NCI-H146 treated with DMSO at 0.1 percent for 48 hours (cell line): ENCODE data around the gene TRPC1.
A peak's percentile ranks its signal among the peaks of the same experiment; 100 is the strongest.

Experiments
- DNase-seq: peaks from one replicate; lab custom pipeline; 2025; ENCODE audit not compliant: unreplicated experiment; lab: John Stamatoyannopoulos, UW

Gene TRPC1

DNA sequence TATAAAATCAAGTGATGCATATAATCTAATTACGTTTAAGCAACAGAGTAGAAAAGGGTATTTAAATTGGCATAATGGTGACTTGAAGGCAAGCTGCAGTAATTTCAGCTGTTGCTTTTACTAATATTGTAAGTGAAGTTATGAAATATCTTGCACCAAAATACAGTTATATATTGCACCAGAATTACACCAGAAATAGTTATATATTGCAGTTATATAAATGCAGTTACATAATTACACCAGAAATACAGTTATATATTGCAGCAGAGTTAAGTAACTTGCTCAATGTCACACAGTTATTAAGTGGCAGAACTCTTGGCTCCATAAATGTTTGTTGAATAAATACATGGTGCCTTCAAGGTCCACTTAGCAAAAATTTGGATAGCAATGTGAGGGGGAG lies 113.7 kb downstream of the TRPC1 start:
- no peak for DNase-seq

DNA sequence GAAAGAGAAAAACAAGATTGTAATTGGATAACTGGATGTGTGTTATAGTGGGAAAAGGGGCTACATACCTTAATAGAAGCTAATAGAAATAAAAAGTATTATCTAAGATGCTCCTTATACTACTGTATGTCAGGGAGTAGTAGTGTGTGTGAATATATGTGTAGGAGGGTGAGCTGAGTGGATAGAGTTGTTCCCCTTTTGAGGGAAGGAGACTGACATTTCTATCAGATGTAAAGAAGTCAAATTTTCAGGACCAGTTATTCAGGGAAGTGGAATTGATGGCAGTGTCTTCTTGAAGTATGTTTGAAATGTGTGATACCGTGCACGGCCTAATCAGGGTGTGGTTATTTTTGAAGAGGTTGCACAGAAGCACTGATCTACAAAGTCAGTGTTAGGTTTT lies 116.0 kb downstream of the TRPC1 start:
- DNase-seq, result no peak

GRCh38 chr3:142844339-142844977 lies 120.6 kb downstream of the TRPC1 start:
- DNase-seq, result peak; percentile 39

GRCh38 chr3:142846779-142847577 lies 123.1 kb downstream of the TRPC1 start:
- DNase-seq, result no peak

- DNase-seq, result no peak
Measured at GRCh38 chr3:142849148-142849547, 125.3 kb downstream of the TRPC1 start.

DNA sequence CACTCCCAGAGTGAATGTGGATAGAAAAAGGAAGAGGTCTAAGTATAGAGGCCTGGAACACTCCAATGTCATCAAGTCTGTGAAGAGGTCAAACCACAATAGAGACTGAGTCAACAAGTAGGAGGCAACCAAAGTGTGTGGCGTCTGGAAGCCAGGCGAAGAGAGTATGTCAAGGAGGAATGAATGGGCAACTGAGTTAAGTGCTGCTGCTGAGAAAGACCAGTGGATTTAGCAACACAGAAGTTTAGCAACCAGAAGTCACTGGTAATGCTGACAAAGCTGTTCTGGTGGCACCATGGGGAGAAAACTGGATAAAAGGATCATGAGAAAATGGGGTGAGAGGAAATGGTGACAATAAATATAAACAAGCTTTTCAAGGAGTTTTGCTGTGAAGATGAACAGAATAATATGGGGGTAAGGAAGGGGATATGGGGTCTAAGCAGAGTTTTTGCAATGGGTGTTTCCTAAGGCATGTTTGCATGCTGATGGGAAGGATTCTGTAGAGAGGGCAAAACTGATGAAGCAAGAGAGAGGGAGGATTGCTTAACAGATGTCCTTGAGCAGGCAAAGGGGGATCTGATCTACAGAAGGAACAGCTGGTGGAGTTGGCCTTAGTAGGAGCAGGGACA lies 126.7 kb downstream of the TRPC1 start:
- DNase-seq, result no peak

DNA sequence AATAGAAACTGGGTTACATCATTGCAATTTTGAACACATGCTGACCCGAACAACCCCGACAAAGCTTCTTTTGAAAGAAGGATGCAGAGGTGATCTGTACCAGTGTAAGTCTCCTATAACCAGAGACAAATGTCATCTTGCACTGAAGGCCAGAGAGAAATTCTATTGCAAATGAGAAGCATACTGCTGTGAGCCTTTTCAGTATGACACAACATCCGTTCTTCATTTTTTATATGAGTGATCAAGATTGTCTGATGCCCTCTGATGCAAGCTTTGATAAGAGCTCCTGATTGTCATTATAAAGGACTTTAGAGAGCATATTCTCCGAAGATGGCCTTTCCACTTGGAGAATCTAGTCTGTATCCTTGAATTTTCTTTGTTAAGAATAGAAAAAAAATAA lies 128.2 kb downstream of the TRPC1 start:
- DNase-seq, result no peak

DNA sequence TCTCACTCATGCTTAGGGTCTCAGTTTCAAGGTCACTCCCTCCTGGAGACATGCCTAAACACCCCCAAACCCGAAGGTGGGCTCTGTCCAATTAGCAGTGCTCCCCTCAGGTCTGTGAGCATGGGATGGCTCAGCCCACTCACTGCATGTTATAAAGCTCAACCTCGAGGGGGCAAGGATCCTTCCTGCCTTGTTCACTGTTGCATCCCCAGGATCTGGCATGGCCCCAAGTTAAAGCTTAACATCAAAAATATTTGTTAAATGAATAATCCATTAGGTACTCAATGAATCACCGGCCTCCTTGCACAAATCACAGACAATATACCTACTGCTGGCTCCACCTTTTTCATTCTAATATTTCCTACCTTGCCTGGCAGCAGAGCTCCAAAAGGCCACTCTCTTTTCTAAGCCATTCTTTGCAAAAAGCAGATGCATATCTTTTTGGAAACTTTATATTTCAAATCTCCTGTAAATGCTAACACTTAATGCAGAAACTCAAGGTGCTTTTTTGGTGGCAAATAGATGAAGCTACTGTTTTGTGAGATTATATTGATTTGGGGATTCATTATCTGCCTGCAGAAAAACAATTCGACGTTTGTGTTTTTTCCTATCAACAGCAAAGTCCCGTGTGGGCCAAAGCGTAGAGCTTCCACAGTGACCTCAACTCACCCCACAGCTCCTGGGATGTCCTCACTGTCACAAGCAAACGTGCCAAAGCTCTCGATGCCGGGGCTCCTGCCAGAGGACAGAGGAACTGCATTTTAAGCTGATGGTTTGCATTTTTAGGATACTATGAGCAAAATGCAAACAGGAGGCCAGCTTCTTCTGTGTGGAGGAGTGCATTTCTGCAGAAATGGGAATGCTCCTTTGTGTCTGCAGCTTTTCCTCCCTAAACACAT lies 129.7 kb downstream of the TRPC1 start:
- DNase-seq, result no peak

GRCh38 chr3:142857056-142857455 lies 133.2 kb downstream of the TRPC1 start:
- peak; percentile 71 for DNase-seq
